GM12878 (cell line): ENCODE results near the gene INSYN2B. TPM values are rescaled to one million over a fixed set of nuclear protein-coding genes. Genes with fewer than 3 reads are reported as not detected.

Experiments used
- ATAC-seq: fragments of 200-7000 bp; cut with Tn5 transposase; 3 replicates; pipeline ENCODE4 v1.9.1; 2020; ENCODE audit warnings: mild to moderate bottlenecking, moderate library complexity
- BruUV-seq: library from RNA; stranded (reverse); fragments of 400-500 nt; replicated peaks from 2 replicates; lab custom pipeline; 2021; lab: Mats Ljungman, UMichigan
- CTCF ChIA-PET: fragments of 300-600 bp; sonication (Branson Sonifier 250); formaldehyde crosslinking; extraction: SDS; loops from one replicate; lab custom pipeline; 2021; ENCODE audit warnings: inconsistent platforms; lab: Yijun Ruan, JAX
- POLR2A ChIA-PET: fragments of 350-600 bp; formaldehyde crosslinking; extraction: SDS; loops from one replicate; lab custom pipeline; 2021; ENCODE audit warnings: inconsistent platforms; lab: Charles Lee
- RAD21 ChIA-PET: fragments of 300-600 bp; sonication (Branson Sonifier 250); formaldehyde crosslinking; loops from one replicate; lab custom pipeline; 2023; ENCODE audit warnings: antibody characterized with exemption; ENCODE audit not compliant: unreplicated experiment; lab: Charles Lee
- SMC1A ChIA-PET: fragments of 300-600 bp; sonication (Branson Sonifier 250); formaldehyde crosslinking; loops from one replicate; lab custom pipeline; 2023; ENCODE audit not compliant: unreplicated experiment, uncharacterized antibody; lab: Charles Lee
- DNase-seq: peaks from one replicate; pipeline ENCODE4 v3.0.0-alpha.2; 2011; ENCODE audit warnings: low read depth, low spot score
- FAIRE-seq: peaks from 3 replicates; lab custom pipeline; 2011; peaks lifted over from hg19 to GRCh38; lab: Jason Lieb, UNC
- H2AFZ ChIP-seq: 2 replicates; pipeline ENCODE4 v1.6.0; 2011; ENCODE audit warnings: low read depth, low read length, control low read depth; ENCODE audit not compliant: control insufficient read depth
- H3K27ac ChIP-seq: 2 replicates; pipeline ENCODE4 v1.5.1; 2011; ENCODE audit warnings: control low read depth; ENCODE audit not compliant: control insufficient read depth, insufficient read depth
- H3K27me3 ChIP-seq, 2 experiments: replicated peaks in 1 of 2; 2 replicates each; pipeline versions ENCODE4 v1.6.0 to v1.6.1; 2011; ENCODE audit warnings: low read length in 1 of 2; ENCODE audit not compliant: control insufficient read depth in 2 of 2, insufficient read depth in 2 of 2
- H3K36me3 ChIP-seq, 2 experiments: 2 replicates each; pipeline ENCODE4 v1.5.1; 2011; ENCODE audit warnings: low read length in 1 of 2; ENCODE audit not compliant: control insufficient read depth in 2 of 2, insufficient read depth in 2 of 2
- H3K4me1 ChIP-seq: 2 replicates; pipeline ENCODE4 v1.6.1; 2011; ENCODE audit warnings: mild to moderate bottlenecking, low read length, moderate library complexity, mixed read lengths; ENCODE audit not compliant: control insufficient read depth, insufficient read depth
- H3K4me2 ChIP-seq: 2 replicates; pipeline ENCODE4 v1.6.0; 2011; ENCODE audit warnings: control low read depth; ENCODE audit not compliant: control insufficient read depth, insufficient read depth
- H3K4me3 ChIP-seq: fragments of 200-600 bp; sonication (generic); 2 replicates; pipeline ENCODE4 v1.5.1; 2016
- H3K79me2 ChIP-seq: 2 replicates; pipeline ENCODE4 v1.6.0; 2011; ENCODE audit warnings: low read length; ENCODE audit not compliant: control insufficient read depth, insufficient read depth
- H3K9ac ChIP-seq: 2 replicates; pipeline ENCODE4 v1.8.0; 2011; ENCODE audit warnings: low read length, control low read depth, mixed read lengths; ENCODE audit not compliant: control insufficient read depth, insufficient read depth
- H3K9me3 ChIP-seq: replicated peaks from 3 replicates; pipeline ENCODE4 v1.5.1; 2011; ENCODE audit warnings: mild to moderate bottlenecking, low read length; ENCODE audit not compliant: control insufficient read depth, insufficient read depth
- H4K20me1 ChIP-seq: 2 replicates; pipeline ENCODE4 v1.6.0; 2011; ENCODE audit not compliant: control insufficient read depth, insufficient read depth
- EP300 ChIP-seq, 2 experiments: fragments of 150-350 bp in 1 of 2; IDR thresholded peaks; 2 replicates each; pipeline ENCODE4 v1.6.1; 2011 to 2012; ENCODE audit warnings: low read depth in 2 of 2, low read length in 2 of 2, borderline replicate concordance in 1 of 2, improper control_type of control experiment in 1 of 2, inconsistent platforms in 1 of 2; ENCODE audit not compliant: control insufficient read depth in 1 of 2
- HDAC2 ChIP-seq: fragments of 200-600 bp; sonication (generic); IDR thresholded peaks from 2 replicates; pipeline ENCODE4 v1.6.1; 2017
- KDM1A ChIP-seq: fragments of 200-600 bp; sonication (generic); IDR thresholded peaks from 2 replicates; pipeline ENCODE4 v1.6.1; 2016; ENCODE audit warnings: borderline replicate concordance
- TARDBP ChIP-seq: IDR thresholded peaks from 2 replicates; pipeline ENCODE4 v1.6.1; 2016; ENCODE audit warnings: borderline replicate concordance
- YY1 ChIP-seq: IDR thresholded peaks from 2 replicates; pipeline ENCODE4 v1.6.1; 2011; ENCODE audit warnings: low read depth, mild to moderate bottlenecking, low read length
- ZSCAN29 ChIP-seq: fragments of 450-650 bp; IDR thresholded peaks from 2 replicates; pipeline ENCODE4 v1.6.1; 2017; ENCODE audit warnings: mild to moderate bottlenecking, moderate library complexity
- WGBS: methylation state at CpG from one replicate; pipeline ENCODE4 v1.1.6; 2016; ENCODE audit warnings: low lambda C conversion rate; ENCODE audit not compliant: insufficient replicate concordance, insufficient coverage; ENCODE audit errors: missing lambda C conversion rate; 5-methylcytosine and 5-hydroxymethylcytosine counted together
- in situ Hi-C: fragments of 300-500 bp; cut with MboI; formaldehyde crosslinking; loops from 9 replicates; pipeline ENCODE4 v1.14.3; 2018; ENCODE audit warnings: mixed read lengths
- intact Hi-C: fragments of 100-400 bp; cut with micrococcal nuclease; formaldehyde crosslinking; loops from one replicate; pipeline ENCODE4 v1.14.2; 2022; ENCODE audit not compliant: unreplicated experiment
- polyA plus RNA-seq, 11 experiments: library from polyadenylated mRNA; depleted of rRNA in 4 of 11; unstranded in 6 of 11; stranded (reverse) in 5 of 11; fragments of >200 nt; fragmentation: Nextera tagmentation in 4 of 11; fragmentation: Illumina TruSeq in 1 of 11; extraction: Ambion mirVana in 4 of 11; extraction: Trizol in 1 of 11; gene quantifications; 1 replicate in 1 of 11; 2 replicates in 10 of 11; pipeline versions ENCODE4 v1.2.1 to v1.2.3, GENCODE V29; 2011 to 2016; ENCODE audit warnings: inconsistent platforms in 2 of 11, missing spikeins in 2 of 11, low read depth in 1 of 11
- total RNA-seq, 4 experiments: library from RNA; depleted of rRNA in 3 of 4; stranded (reverse); fragments of >200 nt in 3 of 4; fragmentation: Illumina TruSeq in 1 of 4; extraction: Trizol in 1 of 4; gene quantifications; 2 replicates each; pipeline versions ENCODE4 v1.2.1 to v1.2.3, GENCODE V29; 2013 to 2021
- TF ChIP-seq, protein P1 (sequence below): IDR thresholded peaks from 2 replicates; pipeline ENCODE4 v1.6.1; 2012; ENCODE audit warnings: low read length, inconsistent platforms
- TF ChIP-seq, protein P2 (sequence below): fragments of 450-650 bp; IDR thresholded peaks from 2 replicates; pipeline ENCODE4 v1.6.1; 2017; ENCODE audit warnings: mild to moderate bottlenecking, moderate library complexity
- TF ChIP-seq, protein P3 (sequence below), 3 experiments: IDR thresholded peaks in 2 of 3; conservative IDR thresholded peaks in 1 of 3; 2 replicates each; pipeline ENCODE4 v1.5.1; 2011; ENCODE audit warnings: low read depth in 3 of 3, low read length in 3 of 3, mild to moderate bottlenecking in 3 of 3, control low read depth in 2 of 3, moderate library complexity in 2 of 3, inconsistent platforms in 1 of 3, mixed read lengths in 1 of 3; ENCODE audit not compliant: control insufficient read depth in 2 of 3, insufficient read depth in 1 of 3; ENCODE audit errors: extremely low read depth in 1 of 3

The INSYN2B gene
- total and polyA plus RNA-seq, 10 of the 15 experiments (the other 5 are each of a cell fraction or from before 2014, with no cell fraction given): 0.05 to 0.27 (median 0.13) TPM; not detected in 7

DNA sequence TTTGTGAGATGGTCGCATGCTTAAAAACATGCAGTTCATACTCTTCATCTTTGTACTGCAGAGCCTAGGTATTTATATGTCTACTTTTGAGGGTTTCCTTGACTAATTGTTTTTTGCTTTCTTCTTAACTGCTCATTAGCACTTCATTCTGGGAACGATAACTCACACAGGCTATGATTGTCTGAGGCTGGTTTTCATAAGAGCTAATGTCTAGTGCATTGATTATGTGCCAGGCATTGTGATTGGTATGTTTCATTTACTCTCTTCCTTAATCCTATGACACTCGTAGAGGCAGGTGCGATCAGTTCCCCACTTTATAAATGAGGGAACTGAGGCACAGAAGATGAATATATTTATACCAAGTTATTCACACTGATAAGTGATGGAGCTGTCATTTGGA, 93.6 kb downstream of the INSYN2B start:
- H3K4me3 ChIP-seq: no peak overlapping the region
- H3K4me1 ChIP-seq: no peaks in the 10 kb centered on the region; the same call in 1 of the 2 replicates
- DNase-seq (no peak), FAIRE-seq (no peak), ATAC-seq (no peak)
- CTCF ChIA-PET: no interaction called here
- no TSS peak for BruUV-seq
- RAD21 ChIA-PET: interaction anchor here (1.0 kb wide), 1 partner anchor 18 kb away, joined by 4 read pairs; no protein-coding TSS in a partner anchor
- H4K20me1 ChIP-seq: no peaks in the 10 kb centered on the region
- 96% methylated on average over 4 of the region's 4 CpGs for WGBS
- no peak overlapping the region for H3K4me2 ChIP-seq
- POLR2A ChIA-PET: interaction anchor here (0.5 kb wide), 1 partner anchor 49 kb away, joined by 6 read pairs; no protein-coding TSS in a partner anchor
- no peaks in the 10 kb centered on the region for H3K79me2 ChIP-seq
- intact Hi-C loops: no loop called here
- H2AFZ ChIP-seq: no peak overlapping the region
- H3K36me3 ChIP-seq: peaks cover 3 to 20% of the 10 kb centered on the region in 2 experiments; a peak in 3 of 4 replicates
- H3K9ac ChIP-seq: no peak overlapping the region
- SMC1A ChIA-PET: interaction anchor here (0.9 kb wide), 1 partner anchor 11 kb away, joined by 3 read pairs; no protein-coding TSS in a partner anchor
- H3K27me3 ChIP-seq: no peaks in the 10 kb centered on the region
- in situ Hi-C loops: no loop called here
- no peak overlapping the region for H3K27ac ChIP-seq
- no peaks in the 10 kb centered on the region for H3K9me3 ChIP-seq
- no peak for TF ChIP-seq TARDBP
- TF ChIP-seq EP300 (IDR thresholded peaks at IDR 0.05; ENCODE audit: borderline replicate concordance in 1 of 2, control insufficient read depth in 1 of 2, low read depth in 2 of 2, low read length in 2 of 2): no peak
- TF ChIP-seq, protein P1, sequence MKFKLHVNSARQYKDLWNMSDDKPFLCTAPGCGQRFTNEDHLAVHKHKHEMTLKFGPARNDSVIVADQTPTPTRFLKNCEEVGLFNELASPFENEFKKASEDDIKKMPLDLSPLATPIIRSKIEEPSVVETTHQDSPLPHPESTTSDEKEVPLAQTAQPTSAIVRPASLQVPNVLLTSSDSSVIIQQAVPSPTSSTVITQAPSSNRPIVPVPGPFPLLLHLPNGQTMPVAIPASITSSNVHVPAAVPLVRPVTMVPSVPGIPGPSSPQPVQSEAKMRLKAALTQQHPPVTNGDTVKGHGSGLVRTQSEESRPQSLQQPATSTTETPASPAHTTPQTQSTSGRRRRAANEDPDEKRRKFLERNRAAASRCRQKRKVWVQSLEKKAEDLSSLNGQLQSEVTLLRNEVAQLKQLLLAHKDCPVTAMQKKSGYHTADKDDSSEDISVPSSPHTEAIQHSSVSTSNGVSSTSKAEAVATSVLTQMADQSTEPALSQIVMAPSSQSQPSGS: no peak
- no peak for TF ChIP-seq YY1
- no peak for TF ChIP-seq ZSCAN29
- TF ChIP-seq, all 136 proteins: peak for 0

DNA sequence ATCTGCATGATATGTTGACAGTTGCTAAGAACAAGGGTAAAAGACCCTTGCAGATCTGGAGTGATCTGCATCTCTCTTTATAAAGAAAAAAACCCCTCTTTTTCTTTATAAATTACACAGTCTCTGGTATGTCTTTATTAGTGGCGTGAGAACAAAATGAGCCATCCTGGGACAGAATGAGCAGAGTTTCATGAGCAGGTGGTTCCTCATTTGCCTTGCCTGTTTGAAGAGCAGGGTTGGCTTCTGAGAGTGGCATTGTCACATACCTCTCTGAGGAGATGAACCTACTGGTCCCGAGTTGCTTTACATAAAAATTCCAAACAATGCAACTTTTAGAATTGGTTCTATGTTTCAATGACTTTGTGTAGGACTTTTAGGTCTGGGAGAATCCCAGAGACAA, 94.3 kb downstream of the INSYN2B start:
- Histone ChIP-seq H3K36me3 (peaks cover 3 to 23% of the 10 kb centered on the region in 2 experiments), H4K20me1 (no peaks in the 10 kb centered on the region), H3K9me3 (no peaks in the 10 kb centered on the region), H3K79me2 (no peaks in the 10 kb centered on the region), H3K4me1 (no peaks in the 10 kb centered on the region; the same call in 1 of the 2 replicates), H3K27me3 (no peaks in the 10 kb centered on the region), H3K27ac (no peak overlapping the region), H3K4me2 (no peak overlapping the region), H2AFZ (no peak overlapping the region), H3K9ac (no peak overlapping the region), H3K4me3 (no peak overlapping the region)
- DNase-seq (no peak), FAIRE-seq (no peak), ATAC-seq (no peak)
- ChIA-PET RAD21 (interaction anchor here (1.0 kb wide), 1 partner anchor 19 kb away, joined by 4 read pairs; no protein-coding TSS in a partner anchor), SMC1A (no interaction called here), CTCF (no interaction called here), POLR2A (no interaction called here)
- BruUV-seq: no TSS peak
- intact Hi-C loops: no loop called here
- in situ Hi-C loops: no loop called here
- WGBS: 20% methylated on average over 2 of the region's 2 CpGs
- TF ChIP-seq, protein P2, sequence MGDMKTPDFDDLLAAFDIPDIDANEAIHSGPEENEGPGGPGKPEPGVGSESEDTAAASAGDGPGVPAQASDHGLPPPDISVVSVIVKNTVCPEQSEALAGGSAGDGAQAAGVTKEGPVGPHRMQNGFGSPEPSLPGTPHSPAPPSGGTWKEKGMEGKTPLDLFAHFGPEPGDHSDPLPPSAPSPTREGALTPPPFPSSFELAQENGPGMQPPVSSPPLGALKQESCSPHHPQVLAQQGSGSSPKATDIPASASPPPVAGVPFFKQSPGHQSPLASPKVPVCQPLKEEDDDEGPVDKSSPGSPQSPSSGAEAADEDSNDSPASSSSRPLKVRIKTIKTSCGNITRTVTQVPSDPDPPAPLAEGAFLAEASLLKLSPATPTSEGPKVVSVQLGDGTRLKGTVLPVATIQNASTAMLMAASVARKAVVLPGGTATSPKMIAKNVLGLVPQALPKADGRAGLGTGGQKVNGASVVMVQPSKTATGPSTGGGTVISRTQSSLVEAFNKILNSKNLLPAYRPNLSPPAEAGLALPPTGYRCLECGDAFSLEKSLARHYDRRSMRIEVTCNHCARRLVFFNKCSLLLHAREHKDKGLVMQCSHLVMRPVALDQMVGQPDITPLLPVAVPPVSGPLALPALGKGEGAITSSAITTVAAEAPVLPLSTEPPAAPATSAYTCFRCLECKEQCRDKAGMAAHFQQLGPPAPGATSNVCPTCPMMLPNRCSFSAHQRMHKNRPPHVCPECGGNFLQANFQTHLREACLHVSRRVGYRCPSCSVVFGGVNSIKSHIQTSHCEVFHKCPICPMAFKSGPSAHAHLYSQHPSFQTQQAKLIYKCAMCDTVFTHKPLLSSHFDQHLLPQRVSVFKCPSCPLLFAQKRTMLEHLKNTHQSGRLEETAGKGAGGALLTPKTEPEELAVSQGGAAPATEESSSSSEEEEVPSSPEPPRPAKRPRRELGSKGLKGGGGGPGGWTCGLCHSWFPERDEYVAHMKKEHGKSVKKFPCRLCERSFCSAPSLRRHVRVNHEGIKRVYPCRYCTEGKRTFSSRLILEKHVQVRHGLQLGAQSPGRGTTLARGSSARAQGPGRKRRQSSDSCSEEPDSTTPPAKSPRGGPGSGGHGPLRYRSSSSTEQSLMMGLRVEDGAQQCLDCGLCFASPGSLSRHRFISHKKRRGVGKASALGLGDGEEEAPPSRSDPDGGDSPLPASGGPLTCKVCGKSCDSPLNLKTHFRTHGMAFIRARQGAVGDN: no peak
- TF ChIP-seq HDAC2 (no peak), KDM1A (no peak)
- TF ChIP-seq, protein P3, sequence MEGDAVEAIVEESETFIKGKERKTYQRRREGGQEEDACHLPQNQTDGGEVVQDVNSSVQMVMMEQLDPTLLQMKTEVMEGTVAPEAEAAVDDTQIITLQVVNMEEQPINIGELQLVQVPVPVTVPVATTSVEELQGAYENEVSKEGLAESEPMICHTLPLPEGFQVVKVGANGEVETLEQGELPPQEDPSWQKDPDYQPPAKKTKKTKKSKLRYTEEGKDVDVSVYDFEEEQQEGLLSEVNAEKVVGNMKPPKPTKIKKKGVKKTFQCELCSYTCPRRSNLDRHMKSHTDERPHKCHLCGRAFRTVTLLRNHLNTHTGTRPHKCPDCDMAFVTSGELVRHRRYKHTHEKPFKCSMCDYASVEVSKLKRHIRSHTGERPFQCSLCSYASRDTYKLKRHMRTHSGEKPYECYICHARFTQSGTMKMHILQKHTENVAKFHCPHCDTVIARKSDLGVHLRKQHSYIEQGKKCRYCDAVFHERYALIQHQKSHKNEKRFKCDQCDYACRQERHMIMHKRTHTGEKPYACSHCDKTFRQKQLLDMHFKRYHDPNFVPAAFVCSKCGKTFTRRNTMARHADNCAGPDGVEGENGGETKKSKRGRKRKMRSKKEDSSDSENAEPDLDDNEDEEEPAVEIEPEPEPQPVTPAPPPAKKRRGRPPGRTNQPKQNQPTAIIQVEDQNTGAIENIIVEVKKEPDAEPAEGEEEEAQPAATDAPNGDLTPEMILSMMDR (IDR thresholded peaks at IDR 0.05 in 2 of 3, conservative IDR thresholded peaks at IDR 0.05 in 1 of 3; ENCODE audit: control insufficient read depth in 2 of 3, extremely low read depth in 1 of 3, insufficient read depth in 1 of 3, low read depth in 3 of 3, low read length in 3 of 3): no peak
